Stomach (tissue), 9 donors: ENCODE data around the gene RNF148. TPM values are rescaled to one million over a fixed set of nuclear protein-coding genes. Genes with fewer than 3 reads are reported as not detected.

ENCODE experiments used
- DNase-seq, 2 donors: peaks; one replicate each; pipeline versions ENCODE4 v3.0.0 to v3.0.0-alpha.2; 2013 to 2019
- H3K27ac ChIP-seq, 5 donors: fragments of 200-600 bp in 4 of 5; sonication (generic) in 4 of 5; one replicate each; pipeline ENCODE4 v1.5.1; 2013 to 2019; ENCODE audit warnings: mild to moderate bottlenecking in 1 of 5, moderate library complexity in 1 of 5
- H3K27me3 ChIP-seq, 3 donors: fragments of 200-600 bp; sonication (generic); one replicate each; pipeline ENCODE4 v1.5.1; 2017 to 2019; ENCODE audit warnings: mixed run types in 1 of 3
- H3K36me3 ChIP-seq, 4 donors: fragments of 200-600 bp; sonication (generic); 1 replicate in 3 of 4; 2 replicates in 1 of 4; pipeline ENCODE4 v1.5.1; 2016 to 2019
- H3K4me1 ChIP-seq, 4 donors: fragments of 200-600 bp; sonication (generic); one replicate each; pipeline ENCODE4 v1.5.1; 2016 to 2019
- H3K4me3 ChIP-seq, 4 donors: fragments of 200-600 bp; sonication (generic) in 3 of 4; one replicate each; pipeline ENCODE4 v1.5.1; 2016 to 2019; ENCODE audit warnings: mild to moderate bottlenecking in 1 of 4
- H3K9me3 ChIP-seq, 4 donors: fragments of 200-600 bp; sonication (generic); one replicate each; pipeline ENCODE4 v1.5.1; 2016 to 2019
- CTCF ChIP-seq, 7 experiments: fragments of 450-650 bp in 4 of 7; fragments of 200-600 bp in 3 of 7; sonication (generic) in 3 of 7; IDR thresholded peaks; one replicate each; pipeline ENCODE4 v1.5.1; 2016 to 2019; ENCODE audit warnings: antibody characterized with exemption in 7 of 7, control low read depth in 2 of 7, mild to moderate bottlenecking in 1 of 7
- EP300 ChIP-seq: sonication (generic); formaldehyde crosslinking; IDR thresholded peaks from one replicate; pipeline ENCODE4 v1.6.1; 2017; ENCODE audit warnings: antibody characterized with exemption
- POLR2A ChIP-seq, 4 donors: fragments of 450-650 bp; IDR thresholded peaks; one replicate each; pipeline ENCODE4 v1.6.1; 2016; ENCODE audit warnings: antibody characterized with exemption in 4 of 4, control low read depth in 2 of 4, mild to moderate bottlenecking in 1 of 4, moderate library complexity in 1 of 4
- POLR2AphosphoS5 ChIP-seq, 3 donors: sonication (generic); formaldehyde crosslinking; IDR thresholded peaks; one replicate each; pipeline ENCODE4 v1.6.1; 2016; ENCODE audit warnings: antibody characterized with exemption in 3 of 3
- WGBS, 5 donors: extraction: QIAGEN DNeasy Blood & Tissue Kit in 3 of 5; methylation state at CpG; one replicate each; pipeline versions ENCODE4 v1.1.5 to v1.1.7; 2013 to 2018; 5-methylcytosine and 5-hydroxymethylcytosine counted together
- intact Hi-C: fragments of 100-400 bp; cut with DNase I; formaldehyde crosslinking; loops from one replicate; pipeline ENCODE4 v1.15.1; 2023; ENCODE audit warnings: low total_unique reads
- polyA plus RNA-seq, 3 donors: library from polyadenylated mRNA; stranded (reverse); fragments of 200-250 nt; gene quantifications; one replicate each; pipeline ENCODE4 v1.2.3, GENCODE V29; 2013
- total RNA-seq, 5 donors: library from RNA; depleted of rRNA; stranded (reverse); fragments of >200 nt; gene quantifications; one replicate each; pipeline versions ENCODE4 v1.1.0 to v1.2.3, GENCODE V29; 2014 to 2016
- donor health status: healthy with polysubstance abuse.
- donor health status: Bipolar disorder and iron deficiency.
- donor health status: healthy.

The RNF148 gene
- total and polyA plus RNA-seq, 8 donors = 0.15 to 10.3 (median 3.5) TPM; not detected in 4

- no peaks in the 10 kb centered on the region for H3K36me3 ChIP-seq
- H3K27me3 ChIP-seq = no peaks in the 10 kb centered on the region
- DNase-seq = no peak
- no peaks in the 10 kb centered on the region for H3K9me3 ChIP-seq
- whole genome bisulfite sequencing, 5 donors = 90 to 96% (median 94%) methylated on average over 6 of the region's 6 CpGs
- TF ChIP-seq CTCF (IDR thresholded peaks at IDR 0.05) (no peak), EP300 (no peak), POLR2A (IDR thresholded peaks at IDR 0.05) (no peak), POLR2AphosphoS5 (IDR thresholded peaks at IDR 0.05) (no peak)
- intact Hi-C loops = no loop called here
- no peak overlapping the region for H3K27ac ChIP-seq
- H3K4me3 ChIP-seq = no peak overlapping the region
- H3K4me1 ChIP-seq = no peaks in the 10 kb centered on the region
These were observed 14.8 kb upstream of the RNF148 start for GRCh38 chr7:122717356-122718089.

GRCh38 chr7:122715183-122715582 is 12.5 kb upstream of the RNF148 start:
- no peak for DNase-seq
- no peaks in the 10 kb centered on the region for H3K27me3 ChIP-seq
- no peak for TF ChIP-seq EP300
- no peak for TF ChIP-seq POLR2AphosphoS5 (IDR thresholded peaks at IDR 0.05)
- no peak for TF ChIP-seq POLR2A (IDR thresholded peaks at IDR 0.05)
- TF ChIP-seq CTCF (IDR thresholded peaks at IDR 0.05) = no peak
- intact Hi-C loops = no loop called here
- 68 to 93% (median 90%) methylated on average over 3 of the region's 3 CpGs for WGBS, 5 donors
- no peaks in the 10 kb centered on the region for H3K4me1 ChIP-seq
- no peaks in the 10 kb centered on the region for H3K9me3 ChIP-seq
- no peak overlapping the region for H3K27ac ChIP-seq
- H3K36me3 ChIP-seq = no peaks in the 10 kb centered on the region
- H3K4me3 ChIP-seq = no peak overlapping the region

- H3K27me3 ChIP-seq = no peaks in the 10 kb centered on the region
- intact Hi-C loops = no loop called here
- WGBS, 5 donors = 69 to 83% (median 78%) methylated on average over 1 of the region's 1 CpG
These were observed 8.2 kb upstream of the RNF148 start for GRCh38 chr7:122710916-122711315.

GRCh38 chr7:122709930-122710646 is 7.4 kb upstream of the RNF148 start:
- intact Hi-C loops = no loop called here
- 82 to 88% (median 86%) methylated on average over 7 of the region's 7 CpGs for WGBS, 5 donors

More at GRCh38 chr7:122710916-122711315, 8.2 kb upstream of the RNF148 start:
- no peak for DNase-seq
- H3K9me3 ChIP-seq = no peaks in the 10 kb centered on the region
- no peak overlapping the region for H3K27ac ChIP-seq
- no peaks in the 10 kb centered on the region for H3K4me1 ChIP-seq
- H3K36me3 ChIP-seq = no peaks in the 10 kb centered on the region
- no peak for TF ChIP-seq POLR2AphosphoS5 (IDR thresholded peaks at IDR 0.05)
- TF ChIP-seq POLR2A (IDR thresholded peaks at IDR 0.05) = no peak
- TF ChIP-seq EP300 = no peak
- TF ChIP-seq CTCF (IDR thresholded peaks at IDR 0.05) = no peak
- no peak overlapping the region for H3K4me3 ChIP-seq

More at GRCh38 chr7:122709930-122710646, 7.4 kb upstream of the RNF148 start:
- no peaks in the 10 kb centered on the region for H3K36me3 ChIP-seq
- no peaks in the 10 kb centered on the region for H3K27me3 ChIP-seq
- H3K4me3 ChIP-seq = no peak overlapping the region
- no peak overlapping the region for H3K27ac ChIP-seq
- H3K4me1 ChIP-seq = no peaks in the 10 kb centered on the region
- H3K9me3 ChIP-seq = no peaks in the 10 kb centered on the region
- DNase-seq = no peak
- no peak for TF ChIP-seq POLR2AphosphoS5 (IDR thresholded peaks at IDR 0.05)
- no peak for TF ChIP-seq CTCF (IDR thresholded peaks at IDR 0.05)
- TF ChIP-seq EP300 = no peak
- TF ChIP-seq POLR2A (IDR thresholded peaks at IDR 0.05) = no peak
